Kidney tubule cell (primary cell): ENCODE data around the gene PTMS.
A peak's percentile ranks its signal among the peaks of the same experiment; 100 is the strongest.

Experiments
- DNase-seq: peaks from one replicate; pipeline ENCODE4 v3.0.0-alpha.2; 2018; ENCODE audit warnings: low spot score

Gene PTMS

GRCh38 chr12:6771509-6772330, 5.6 kb downstream of the PTMS start:
- DNase-seq = no peak

GRCh38 chr12:6772331-6772695, 6.2 kb downstream of the PTMS start, which contains the start of gene LAG3:
Gene LAG3 (plus strand): TSS chr12:6772520. CDS start chr12:6772853, 333 bp downstream.
- DNase-seq = no peak

DNA sequence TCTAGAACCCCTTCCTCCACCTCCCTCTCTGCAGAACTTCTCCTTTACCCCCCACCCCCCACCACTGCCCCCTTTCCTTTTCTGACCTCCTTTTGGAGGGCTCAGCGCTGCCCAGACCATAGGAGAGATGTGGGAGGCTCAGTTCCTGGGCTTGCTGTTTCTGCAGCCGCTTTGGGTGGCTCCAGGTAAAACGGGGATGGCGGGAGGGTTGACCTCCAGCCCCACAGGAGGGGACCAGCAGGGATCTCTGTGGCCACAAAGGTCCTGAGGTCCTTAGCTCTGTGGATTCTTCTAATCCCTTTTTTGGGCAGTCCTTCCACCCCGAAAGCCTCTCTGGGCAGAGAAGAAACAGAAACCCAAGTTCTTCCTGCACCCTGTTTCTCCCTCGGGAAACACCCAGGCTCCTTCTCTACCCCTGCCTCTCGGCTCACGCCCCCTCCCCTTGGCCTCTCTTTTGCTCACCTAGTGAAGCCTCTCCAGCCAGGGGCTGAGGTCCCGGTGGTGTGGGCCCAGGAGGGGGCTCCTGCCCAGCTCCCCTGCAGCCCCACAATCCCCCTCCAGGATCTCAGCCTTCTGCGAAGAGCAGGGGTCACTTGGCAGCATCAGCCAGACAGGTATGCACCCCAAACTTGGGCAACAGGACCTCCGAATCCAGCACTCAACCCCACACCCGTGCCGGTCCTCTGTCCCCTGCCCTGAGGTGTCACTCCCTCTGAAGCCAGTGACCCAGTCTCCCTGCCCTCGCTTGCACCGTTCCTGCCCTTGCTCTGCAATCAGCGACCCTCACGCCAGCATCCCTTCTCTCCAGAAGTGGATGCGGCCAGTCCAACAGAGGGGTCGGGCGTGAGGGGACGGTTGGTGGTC, 6.8 kb downstream of the PTMS start:
- no peak for DNase-seq

- DNase-seq = no peak
Observed at GRCh38 chr12:6773590-6774351, 7.6 kb downstream of the PTMS start.

- DNase-seq = no peak
Observed at GRCh38 chr12:6774499-6775062, 8.4 kb downstream of the PTMS start.

DNA sequence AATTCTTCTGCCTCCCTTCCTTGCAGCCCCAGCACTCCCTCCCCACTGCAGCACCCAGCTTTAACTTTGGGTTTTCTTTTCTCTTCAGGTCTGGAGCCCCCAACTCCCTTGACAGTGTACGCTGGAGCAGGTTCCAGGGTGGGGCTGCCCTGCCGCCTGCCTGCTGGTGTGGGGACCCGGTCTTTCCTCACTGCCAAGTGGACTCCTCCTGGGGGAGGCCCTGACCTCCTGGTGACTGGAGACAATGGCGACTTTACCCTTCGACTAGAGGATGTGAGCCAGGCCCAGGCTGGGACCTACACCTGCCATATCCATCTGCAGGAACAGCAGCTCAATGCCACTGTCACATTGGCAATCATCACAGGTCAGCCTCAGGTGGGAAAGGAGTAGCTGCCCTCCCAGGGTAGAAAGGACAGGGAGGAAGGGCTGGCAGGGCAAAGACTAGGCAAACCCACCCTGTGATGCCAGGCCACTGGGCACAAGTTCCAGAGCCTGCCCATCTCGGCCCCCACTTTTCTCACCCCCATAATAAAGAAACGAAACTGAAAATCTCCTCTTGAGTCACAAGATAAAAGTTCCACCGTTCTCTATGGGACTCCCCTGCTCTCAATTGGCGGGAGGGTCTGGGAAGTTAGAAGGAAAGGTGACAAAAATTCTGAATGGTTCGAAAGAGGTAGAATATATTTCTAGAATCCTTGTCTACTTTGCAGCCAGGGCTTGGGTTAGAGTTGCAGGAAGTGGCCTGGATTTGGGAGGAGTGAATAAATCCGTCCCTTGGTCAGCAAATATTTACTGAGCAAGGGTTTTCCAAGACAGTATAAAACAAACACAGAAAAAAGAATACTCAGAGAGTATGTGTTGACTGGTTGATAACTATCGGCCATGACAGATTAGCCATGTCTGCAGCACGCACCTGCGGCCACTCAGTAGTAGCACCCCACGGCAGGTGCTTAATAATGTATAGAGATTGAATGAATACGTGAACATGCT, 9.3 kb downstream of the PTMS start:
- no peak for DNase-seq

GRCh38 chr12:6777386-6777785, 11.2 kb downstream of the PTMS start:
- DNase-seq = no peak

GRCh38 chr12:6778217-6778573, 12.0 kb downstream of the PTMS start:
- DNase-seq = no peak

- peak; percentile 90 for DNase-seq
Observed at GRCh38 chr12:6778574-6779550, 12.7 kb downstream of the PTMS start.

- peak; percentile 28 for DNase-seq
Observed at GRCh38 chr12:6779708-6780432, 13.7 kb downstream of the PTMS start.

DNA sequence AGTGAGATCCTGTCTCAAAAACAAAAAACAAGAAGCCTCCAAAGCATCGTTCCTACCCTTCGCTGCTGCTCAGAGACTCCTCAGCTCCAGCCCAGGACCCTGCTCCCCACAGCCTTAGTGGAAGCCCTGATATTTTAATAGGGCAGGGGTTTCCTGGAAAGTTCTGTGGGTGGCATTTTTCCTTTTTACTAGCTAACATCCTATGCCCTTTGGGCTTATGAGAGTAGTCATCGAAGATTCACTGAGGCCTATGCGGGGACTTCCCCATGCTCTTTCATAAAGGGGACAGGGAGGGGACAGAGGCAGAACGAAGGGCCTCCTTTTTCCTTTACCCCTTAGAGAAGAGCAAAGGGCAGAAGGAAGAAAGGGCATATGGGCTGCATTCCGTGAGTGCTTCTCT, 14.4 kb downstream of the PTMS start:
- no peak for DNase-seq

GRCh38 chr12:6782119-6782518, 16.0 kb downstream of the PTMS start:
- DNase-seq = no peak

DNA sequence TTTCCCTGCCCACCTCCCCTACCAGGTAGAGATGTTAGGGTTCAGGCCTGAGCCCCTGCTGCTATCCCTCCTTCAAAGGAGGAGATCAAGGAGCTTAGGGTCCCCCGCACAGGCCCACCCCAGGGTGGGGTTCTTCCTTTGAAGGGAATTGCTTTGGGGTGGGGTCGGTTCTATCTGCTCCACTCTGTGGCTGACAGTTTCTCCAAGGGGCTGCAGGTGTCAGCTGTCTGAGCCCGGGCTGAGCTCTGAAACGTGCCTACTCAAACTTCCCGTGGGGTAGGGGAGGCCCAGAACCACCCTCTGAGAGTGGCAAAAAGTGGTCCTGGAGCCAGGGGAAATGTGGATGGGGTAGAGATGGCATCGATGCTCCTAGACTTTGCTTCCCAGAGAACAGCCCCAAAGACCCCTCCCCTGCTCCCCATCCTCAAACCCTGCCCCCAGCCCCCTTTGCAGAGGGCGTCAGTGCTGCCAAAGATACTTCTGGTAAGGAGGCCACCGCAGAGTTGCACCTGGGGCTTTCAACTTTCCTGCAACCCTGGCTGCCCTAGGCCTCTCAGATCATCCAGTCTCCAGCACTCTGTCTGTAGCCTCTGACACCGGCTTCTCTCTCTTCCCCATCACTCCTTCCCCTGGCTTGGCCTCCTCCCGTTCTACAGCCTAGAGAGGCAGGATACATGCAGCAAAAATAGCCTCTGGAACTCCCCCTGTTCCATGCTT, 16.8 kb downstream of the PTMS start:
- no peak for DNase-seq

DNA sequence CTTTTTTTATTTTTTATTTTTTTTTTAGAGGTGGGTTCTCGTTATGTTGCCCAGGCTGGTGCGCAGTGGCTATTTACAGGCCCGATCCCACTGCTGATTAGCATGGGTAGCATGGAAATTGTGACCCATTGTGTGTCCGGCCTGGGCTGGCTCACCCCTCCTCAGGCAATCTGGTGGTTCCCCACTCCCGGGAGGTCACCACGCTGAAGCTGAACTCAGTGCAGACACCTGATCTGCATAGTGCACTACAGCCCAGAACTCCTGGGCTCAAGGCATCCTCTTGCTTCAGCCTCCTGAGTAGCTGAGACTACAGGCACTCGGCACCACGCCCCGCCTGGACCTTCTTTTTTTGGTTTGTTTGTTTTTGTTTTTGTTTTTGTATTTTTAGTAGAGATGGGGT, 17.7 kb downstream of the PTMS start:
- DNase-seq = no peak

DNA sequence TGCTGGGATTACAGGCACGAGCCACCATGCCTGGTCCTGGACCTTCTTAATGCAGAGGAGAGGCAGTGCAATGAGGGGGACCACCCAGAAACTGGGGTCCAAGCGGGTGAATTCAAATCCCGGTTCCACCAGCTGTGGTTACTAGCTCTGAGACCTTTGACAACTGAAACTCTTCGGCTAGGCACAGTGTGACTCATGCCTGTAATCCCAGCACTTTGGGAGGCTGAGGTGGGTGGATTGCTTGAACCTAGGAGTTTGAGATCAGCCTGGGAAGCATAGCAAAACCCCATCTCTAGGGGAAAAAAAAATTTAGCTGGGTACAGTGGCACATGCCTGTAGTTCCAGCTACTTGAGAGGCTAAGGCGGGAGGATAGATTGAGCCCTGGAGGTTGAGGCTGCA, 18.1 kb downstream of the PTMS start:
- DNase-seq = no peak

- no peak for DNase-seq
Observed at GRCh38 chr12:6784761-6785160, 18.6 kb downstream of the PTMS start.

GRCh38 chr12:6786416-6787094, 20.4 kb downstream of the PTMS start:
- no peak for DNase-seq

- DNase-seq = no peak
Observed at GRCh38 chr12:6787309-6787708, 21.1 kb downstream of the PTMS start.
